ENCODE results near the gene CBLN3.

CBLN3 gene

DNA sequence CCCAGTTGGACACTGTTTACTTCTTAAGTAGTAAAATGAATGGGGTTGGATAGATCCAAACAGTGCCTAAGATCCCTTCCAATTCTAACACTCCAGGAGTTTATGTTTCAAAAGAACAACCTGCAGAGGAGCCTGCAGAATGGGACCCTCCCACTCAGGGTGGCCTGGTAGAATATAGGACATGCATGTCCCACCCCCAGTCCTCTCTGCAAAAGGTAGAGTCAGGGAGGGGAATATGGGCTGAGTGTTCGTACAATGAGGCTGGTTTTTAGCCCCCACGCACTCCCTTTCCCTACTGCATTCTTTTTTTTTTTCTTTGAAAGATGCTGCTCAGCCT is 42.5 kb downstream of the CBLN3 start:
- no peak overlapping the region for H3K27ac ChIP-seq
- H3K9me3 ChIP-seq = no peaks in the 10 kb centered on the region
- TF ChIP-seq, protein P1, sequence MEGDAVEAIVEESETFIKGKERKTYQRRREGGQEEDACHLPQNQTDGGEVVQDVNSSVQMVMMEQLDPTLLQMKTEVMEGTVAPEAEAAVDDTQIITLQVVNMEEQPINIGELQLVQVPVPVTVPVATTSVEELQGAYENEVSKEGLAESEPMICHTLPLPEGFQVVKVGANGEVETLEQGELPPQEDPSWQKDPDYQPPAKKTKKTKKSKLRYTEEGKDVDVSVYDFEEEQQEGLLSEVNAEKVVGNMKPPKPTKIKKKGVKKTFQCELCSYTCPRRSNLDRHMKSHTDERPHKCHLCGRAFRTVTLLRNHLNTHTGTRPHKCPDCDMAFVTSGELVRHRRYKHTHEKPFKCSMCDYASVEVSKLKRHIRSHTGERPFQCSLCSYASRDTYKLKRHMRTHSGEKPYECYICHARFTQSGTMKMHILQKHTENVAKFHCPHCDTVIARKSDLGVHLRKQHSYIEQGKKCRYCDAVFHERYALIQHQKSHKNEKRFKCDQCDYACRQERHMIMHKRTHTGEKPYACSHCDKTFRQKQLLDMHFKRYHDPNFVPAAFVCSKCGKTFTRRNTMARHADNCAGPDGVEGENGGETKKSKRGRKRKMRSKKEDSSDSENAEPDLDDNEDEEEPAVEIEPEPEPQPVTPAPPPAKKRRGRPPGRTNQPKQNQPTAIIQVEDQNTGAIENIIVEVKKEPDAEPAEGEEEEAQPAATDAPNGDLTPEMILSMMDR (IDR thresholded peaks at IDR 0.05) = no peak
- no peaks in the 10 kb centered on the region for H3K27me3 ChIP-seq
- H3K4me1 ChIP-seq (ENCODE audit: control insufficient read depth in 1 of 2, insufficient read depth in 1 of 2, low read depth in 1 of 2, low read length in 1 of 2) = peaks cover 15 to 28% of the 10 kb centered on the region in 2 experiments
- H3K36me3 ChIP-seq = no peaks in the 10 kb centered on the region
- no peak overlapping the region for H3K4me3 ChIP-seq (ENCODE audit: low read depth in 1 of 2, low read length in 1 of 2)

DNA sequence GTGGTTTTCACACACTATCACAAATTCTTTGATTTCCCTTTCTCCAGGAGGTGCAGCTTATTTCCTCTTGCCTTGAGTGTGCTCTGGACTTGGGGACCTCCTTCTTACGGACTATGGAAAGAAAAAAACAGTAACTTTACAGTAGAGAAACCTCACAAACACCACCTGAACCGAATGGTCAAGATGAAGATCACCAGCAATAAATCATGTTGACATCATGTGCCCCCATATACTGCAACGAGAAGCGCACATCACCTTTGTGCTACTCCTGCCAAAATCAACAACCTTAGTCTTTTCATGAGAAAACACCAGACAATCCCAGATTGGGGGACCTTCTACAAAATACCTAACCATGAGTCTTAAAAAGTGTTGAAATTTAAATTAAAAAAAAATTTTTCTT is 43.9 kb downstream of the CBLN3 start:
- Histone ChIP-seq H3K4me3 (ENCODE audit: low read depth in 1 of 2, low read length in 1 of 2) (no peak overlapping the region), H3K4me1 (ENCODE audit: control insufficient read depth in 1 of 2, insufficient read depth in 1 of 2, low read depth in 1 of 2, low read length in 1 of 2) (peaks cover 12 to 18% of the 10 kb centered on the region in 2 experiments), H3K27ac (no peak overlapping the region), H3K9me3 (no peaks in the 10 kb centered on the region), H3K27me3 (no peaks in the 10 kb centered on the region), H3K36me3 (no peaks in the 10 kb centered on the region)
- TF ChIP-seq, protein P1 (IDR thresholded peaks at IDR 0.05) = no peak

GRCh38 chr14:24384169-24384568 is 45.3 kb downstream of the CBLN3 start:
- Histone ChIP-seq H3K27me3 (no peaks in the 10 kb centered on the region), H3K9me3 (no peaks in the 10 kb centered on the region), H3K4me3 (ENCODE audit: low read depth in 1 of 2, low read length in 1 of 2) (no peak overlapping the region), H3K36me3 (no peaks in the 10 kb centered on the region), H3K4me1 (ENCODE audit: control insufficient read depth in 1 of 2, insufficient read depth in 1 of 2, low read depth in 1 of 2, low read length in 1 of 2) (peaks cover 5% of the 10 kb centered on the region in 2 experiments), H3K27ac (no peak overlapping the region)
- TF ChIP-seq, protein P1 (IDR thresholded peaks at IDR 0.05) = no peak

GRCh38 chr14:24382064-24382371 is 47.5 kb downstream of the CBLN3 start:
- H3K4me1 ChIP-seq (ENCODE audit: control insufficient read depth in 1 of 2, insufficient read depth in 1 of 2, low read depth in 1 of 2, low read length in 1 of 2) = no peaks in the 10 kb centered on the region
- no peaks in the 10 kb centered on the region for H3K36me3 ChIP-seq
- H3K27me3 ChIP-seq = peaks cover 5% of the 10 kb centered on the region
- TF ChIP-seq, protein P1 (IDR thresholded peaks at IDR 0.05) = no peak
- H3K4me3 ChIP-seq (ENCODE audit: low read depth in 1 of 2, low read length in 1 of 2) = no peak overlapping the region
- no peaks in the 10 kb centered on the region for H3K9me3 ChIP-seq
- H3K27ac ChIP-seq = no peak overlapping the region

GRCh38 chr14:24381363-24382063 is 48.0 kb downstream of the CBLN3 start:
- H3K4me3 ChIP-seq (ENCODE audit: low read depth in 1 of 2, low read length in 1 of 2) = no peak overlapping the region
- H3K36me3 ChIP-seq = no peaks in the 10 kb centered on the region
- TF ChIP-seq, protein P1 (IDR thresholded peaks at IDR 0.05) = no peak
- H3K9me3 ChIP-seq = no peaks in the 10 kb centered on the region
- H3K27me3 ChIP-seq = peaks cover 10% of the 10 kb centered on the region
- no peaks in the 10 kb centered on the region for H3K4me1 ChIP-seq (ENCODE audit: control insufficient read depth in 1 of 2, insufficient read depth in 1 of 2, low read depth in 1 of 2, low read length in 1 of 2)
- no peak overlapping the region for H3K27ac ChIP-seq
